Activated CD4-positive, CD25-positive, alpha-beta regulatory T cell (primary cell): ENCODE results near the gene GGTLC1.
"Not testable (repeated sequence)": the region's sequence is repeated elsewhere in the genome, so short reads cannot be mapped to it uniquely, and the experiment has no call there.

Source experiments
- DNase-seq, 4 experiments: peaks; one replicate each; lab custom pipeline; 2025; lab: John Stamatoyannopoulos, UW

GGTLC1 gene

DNA sequence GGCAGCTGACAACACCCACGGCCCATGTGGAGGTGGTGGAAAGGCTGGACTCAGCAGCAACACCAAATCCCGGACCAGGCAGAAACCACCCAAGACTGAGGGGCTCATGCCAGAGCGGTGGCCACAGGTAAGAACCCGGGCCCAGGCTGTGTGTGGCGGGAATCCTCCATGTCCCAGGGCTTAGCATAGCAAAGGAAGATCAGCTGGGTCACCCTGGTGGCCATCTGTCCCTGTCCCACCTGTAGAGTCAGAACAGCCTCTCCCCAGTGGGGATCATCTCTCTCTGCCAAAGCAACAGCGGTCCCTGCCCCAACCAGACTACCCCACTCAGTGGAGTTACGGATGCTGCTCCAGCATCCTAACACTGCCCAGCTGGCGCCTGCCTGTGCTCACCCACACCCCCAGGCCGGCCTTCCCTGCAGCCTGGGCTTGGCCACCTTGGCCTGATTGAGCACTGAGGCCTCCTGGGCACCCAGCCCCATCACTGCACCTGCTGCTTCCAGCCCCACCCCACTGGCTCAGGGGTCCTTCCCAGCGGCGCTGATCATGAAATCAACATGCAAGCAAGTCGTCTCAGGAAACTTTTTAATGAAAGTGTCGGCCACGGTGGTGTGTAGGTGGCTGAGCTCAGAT is 5.5 kb upstream of the GGTLC1 start:
- DNase-seq, result not testable (repeated sequence)

GRCh38 chr20:23993440-23993839 is 4.9 kb upstream of the GGTLC1 start:
- DNase-seq, result not testable (repeated sequence)

GRCh38 chr20:23990296-23990695 is 1.7 kb upstream of the GGTLC1 start:
- DNase-seq, result not testable (repeated sequence)

GRCh38 chr20:23988966-23989365 is 387 bp upstream of the GGTLC1 start:
- DNase-seq, result not testable (repeated sequence)

DNA sequence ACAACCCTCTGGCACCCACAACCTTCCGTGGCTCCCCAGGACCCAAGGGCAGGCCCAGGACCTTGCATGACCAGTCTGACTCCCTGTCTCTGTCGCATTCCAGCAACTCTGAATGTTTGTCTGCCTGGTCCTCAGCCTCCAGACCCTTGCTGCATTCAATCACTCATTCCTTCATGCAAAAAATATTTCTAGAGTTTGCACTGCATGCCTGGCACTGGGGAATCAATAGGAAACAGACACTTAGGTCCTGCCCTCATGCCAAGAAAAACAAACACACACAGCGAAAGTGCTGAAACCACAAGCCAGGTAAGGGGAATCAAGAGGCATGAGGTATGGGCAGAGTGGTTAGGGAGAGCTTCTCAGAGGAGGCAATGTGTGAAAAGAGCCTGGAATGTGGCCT is 1.9 kb downstream of the GGTLC1 start:
- DNase-seq, result not testable (repeated sequence)

DNA sequence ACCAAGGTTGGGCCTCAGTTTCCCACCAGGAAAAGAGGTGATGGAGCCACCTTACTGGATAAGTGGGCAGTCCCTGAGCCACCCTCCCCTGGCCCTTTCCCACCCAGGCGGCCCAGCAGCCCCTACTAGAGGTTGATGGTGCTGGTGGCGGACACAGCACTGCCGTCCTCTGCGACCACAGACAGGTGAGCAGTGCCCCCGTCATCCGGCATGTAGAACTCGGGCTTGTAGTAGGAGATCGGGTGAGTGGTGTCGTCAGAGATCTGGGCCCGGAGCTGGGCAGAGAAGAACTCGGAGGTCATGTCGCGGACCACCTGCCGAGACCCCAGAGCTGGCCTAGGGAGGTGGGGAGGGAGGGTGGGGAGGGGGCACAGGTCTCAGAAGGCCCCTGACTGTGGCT is 2.3 kb downstream of the GGTLC1 start:
- DNase-seq, result not testable (repeated sequence)

DNA sequence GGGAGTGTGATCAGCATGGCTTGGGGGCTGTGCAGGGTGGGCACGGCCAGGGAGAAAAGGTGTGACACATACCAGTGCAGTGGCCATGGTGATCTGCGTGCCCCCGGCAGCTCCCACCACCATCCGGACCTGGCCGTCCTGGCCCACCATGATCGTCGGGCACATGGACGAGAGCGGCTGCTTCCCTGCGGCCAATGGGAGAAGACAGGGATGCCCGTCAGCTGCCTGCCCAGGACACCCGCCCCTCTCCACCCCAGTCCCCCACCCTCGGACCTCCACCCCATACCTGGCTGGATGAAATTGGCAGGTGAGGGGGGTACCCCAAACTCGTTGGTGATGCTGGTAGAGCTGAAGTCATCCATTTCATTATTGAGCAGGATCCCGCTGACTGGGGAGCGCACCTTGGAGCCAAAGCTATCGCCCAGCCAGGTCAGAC is 2.8 kb downstream of the GGTLC1 start:
- not testable (repeated sequence) for DNase-seq

DNA sequence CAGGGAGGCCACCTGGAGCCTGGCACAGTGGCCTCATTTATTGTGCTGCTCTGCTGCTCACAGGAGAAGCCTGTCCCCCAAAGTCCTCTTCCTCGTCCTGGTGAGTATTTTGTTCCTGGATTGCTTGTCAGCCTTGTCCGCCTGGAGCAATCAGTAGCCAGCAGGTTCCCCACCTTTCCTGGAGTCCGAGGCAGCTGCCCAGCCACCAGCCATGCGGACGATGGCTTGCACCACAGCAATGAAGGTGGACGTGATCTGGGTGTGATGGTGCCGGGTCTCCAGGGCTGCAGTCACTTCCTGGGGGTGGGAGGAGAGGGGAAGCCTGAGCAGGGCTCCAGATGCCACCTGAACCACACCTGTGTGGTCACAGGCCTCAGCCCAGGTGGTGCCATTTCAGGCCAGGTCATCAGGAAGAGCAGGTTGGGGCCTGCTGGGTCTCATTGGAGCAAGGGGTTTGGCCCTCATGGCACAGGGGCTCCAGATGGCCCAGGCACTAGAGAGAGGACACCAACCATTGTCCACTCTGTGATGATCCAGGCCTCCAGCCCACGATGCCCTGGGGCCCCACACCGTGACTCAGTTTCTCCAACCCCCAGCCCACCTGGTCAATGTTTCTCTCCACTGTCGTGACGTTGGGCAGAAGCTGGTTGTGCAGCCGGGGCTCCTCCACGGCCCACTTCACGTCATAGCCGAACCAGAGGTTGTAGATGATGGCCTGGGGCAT is 3.4 kb downstream of the GGTLC1 start:
- DNase-seq, result not testable (repeated sequence)

DNA sequence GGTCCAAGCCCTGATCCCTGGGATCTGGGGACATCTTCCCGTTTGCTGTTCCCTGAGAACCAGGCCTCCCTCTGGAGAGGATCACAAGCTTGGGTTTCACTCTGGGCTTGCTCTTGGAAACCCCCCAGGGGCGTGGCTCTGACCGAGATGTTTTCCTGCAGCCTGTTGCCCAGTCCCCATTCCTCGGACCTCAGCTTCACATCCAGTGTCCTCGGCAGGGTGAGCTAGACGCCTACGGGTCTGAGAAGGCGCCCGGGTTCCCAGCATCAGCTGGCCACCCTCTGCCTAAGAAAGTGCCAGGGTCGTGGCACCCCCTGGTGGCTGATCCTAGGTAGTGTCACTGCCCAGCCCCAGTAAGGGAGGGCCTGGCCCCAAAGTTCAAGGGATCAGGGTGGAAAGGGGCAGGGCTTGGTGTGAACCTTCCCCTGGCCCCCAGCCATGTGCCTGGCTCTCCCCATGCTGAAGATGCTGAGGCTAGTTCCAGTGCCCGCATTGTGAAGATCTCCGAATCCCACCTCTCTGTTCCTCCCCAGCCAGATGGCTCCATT is 4.0 kb downstream of the GGTLC1 start:
- DNase-seq, result not testable (repeated sequence)

DNA sequence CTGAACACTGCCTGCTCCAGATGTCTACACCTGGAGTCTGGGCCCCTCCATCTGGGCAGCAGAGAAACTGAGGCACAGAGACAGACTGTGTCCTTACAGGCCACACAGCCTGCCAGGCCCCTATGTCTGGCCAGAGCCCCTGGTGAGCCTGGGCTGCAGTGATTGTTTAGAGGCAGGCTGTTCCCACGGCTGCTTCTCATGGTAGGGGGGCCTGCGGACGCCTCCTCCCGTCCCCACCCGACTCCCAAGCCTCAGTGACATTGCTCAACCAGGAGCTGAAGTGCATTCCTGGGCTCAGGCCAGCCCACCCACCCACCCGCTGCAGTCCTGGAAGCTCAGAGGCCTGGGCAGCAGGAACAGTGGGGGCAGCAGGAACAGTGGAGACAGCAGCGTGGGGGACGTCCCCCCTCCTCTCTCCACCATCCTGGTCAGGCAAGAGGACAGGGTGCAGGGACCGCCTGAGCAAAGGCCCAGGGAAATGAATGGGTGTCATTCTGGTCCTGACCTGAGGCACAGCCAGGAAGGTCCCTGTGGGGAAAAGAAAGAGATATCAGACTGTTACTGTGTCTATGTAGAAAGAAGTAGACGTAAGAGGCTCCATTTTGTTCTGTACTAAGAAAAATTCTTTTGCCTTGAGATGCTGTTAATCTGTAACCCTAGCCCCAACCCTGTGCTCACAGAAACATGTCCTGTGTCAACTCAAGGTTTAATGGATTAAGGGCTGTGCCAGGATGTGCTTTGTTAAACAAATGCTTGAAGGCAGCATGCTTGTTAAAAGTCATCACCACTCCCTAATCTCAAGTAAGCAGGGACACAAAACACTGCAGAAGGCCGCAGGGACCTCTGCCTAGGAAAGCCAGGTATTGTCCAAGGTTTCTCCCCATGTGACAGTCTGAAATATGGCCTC is 6.2 kb downstream of the GGTLC1 start:
- DNase-seq, result not testable (repeated sequence)

DNA sequence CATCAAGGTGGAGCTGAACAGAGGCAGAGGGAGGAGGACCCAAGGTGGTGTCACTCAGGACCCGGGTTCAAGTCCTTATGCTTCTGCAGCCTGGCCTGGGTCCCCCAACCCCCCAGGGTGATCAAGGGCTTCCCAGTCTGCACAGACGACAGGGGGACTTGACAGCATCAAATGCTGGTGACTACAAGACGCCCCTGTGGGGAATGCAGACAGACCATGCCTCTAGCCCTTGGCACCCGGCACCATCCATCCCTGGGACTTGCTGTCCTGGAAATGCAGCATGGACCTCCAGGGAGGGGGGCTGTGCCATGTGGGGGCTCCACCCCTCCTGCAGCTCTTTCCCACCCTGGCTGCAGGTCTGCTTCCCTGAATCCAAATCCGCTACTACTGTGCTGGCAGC is 7.1 kb downstream of the GGTLC1 start:
- DNase-seq, result not testable (repeated sequence)

DNA sequence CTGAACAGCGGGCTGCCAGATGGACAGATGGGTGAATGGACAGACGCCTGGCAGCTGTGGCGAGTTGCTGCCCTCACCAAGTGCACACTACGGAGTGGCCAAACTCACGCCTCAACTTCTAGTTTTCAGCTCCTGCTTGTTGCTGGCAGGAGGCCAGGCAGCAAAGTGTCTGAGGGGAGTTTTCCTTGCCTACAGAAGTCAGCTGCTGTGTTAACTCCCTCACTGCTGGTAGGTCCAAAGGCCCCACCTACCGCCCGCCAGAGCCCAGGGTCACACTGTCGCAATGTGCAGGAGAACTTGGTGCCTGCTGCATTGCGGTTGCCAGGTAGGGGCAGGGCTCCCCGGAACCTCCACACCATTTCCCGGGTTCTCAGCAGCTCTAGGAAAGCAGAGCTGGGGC is 7.6 kb downstream of the GGTLC1 start:
- DNase-seq, result not testable (repeated sequence)

GRCh38 chr20:23979899-23980811 is 8.4 kb downstream of the GGTLC1 start:
- not testable (repeated sequence) for DNase-seq

- DNase-seq, result not testable (repeated sequence)
Observed at GRCh38 chr20:23979380-23979779, 9.2 kb downstream of the GGTLC1 start.

DNA sequence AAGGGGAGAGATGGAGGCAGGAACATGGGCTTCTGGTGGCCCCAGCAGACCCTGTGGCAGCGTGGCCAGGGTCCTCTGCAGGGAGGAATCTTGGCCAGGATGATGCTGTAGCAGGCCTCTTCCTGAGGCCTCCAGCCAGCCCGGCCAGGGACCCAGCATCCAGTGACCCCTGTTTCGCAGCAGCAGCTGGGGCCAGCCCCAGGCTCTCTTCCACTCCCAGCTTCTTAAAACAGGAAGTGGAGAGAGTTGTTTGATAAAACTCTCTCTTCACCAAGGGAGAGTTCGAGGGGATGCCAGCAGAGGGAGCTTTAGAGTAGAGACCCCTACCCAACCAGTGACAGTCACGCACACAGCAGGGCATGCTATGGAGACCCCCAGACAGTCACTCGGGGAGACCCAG is 10.1 kb downstream of the GGTLC1 start:
- DNase-seq, result not testable (repeated sequence)

DNA sequence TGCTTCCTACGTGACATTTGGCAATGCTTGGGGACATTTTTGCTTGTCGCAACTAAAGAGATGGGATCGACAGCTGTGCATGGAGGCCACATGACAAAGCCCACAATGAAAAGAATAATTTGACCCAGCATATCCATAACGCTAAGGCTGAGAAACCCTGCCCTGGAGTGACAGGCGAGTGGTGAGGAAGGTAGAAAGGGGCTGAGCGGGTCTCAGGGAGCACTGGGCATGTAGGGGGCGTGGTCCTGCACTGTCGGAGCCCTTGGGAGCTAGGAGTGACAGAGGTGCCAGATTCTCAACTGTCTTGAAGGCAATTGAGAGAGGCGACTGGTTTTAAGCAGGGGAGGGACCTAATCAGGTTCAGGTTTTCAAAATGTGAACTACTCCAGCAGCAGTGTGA is 13.6 kb downstream of the GGTLC1 start:
- DNase-seq, result no peak

GRCh38 chr20:23971310-23971709 is 17.3 kb downstream of the GGTLC1 start:
- no peak for DNase-seq

GRCh38 chr20:23970049-23970448 is 18.5 kb downstream of the GGTLC1 start:
- DNase-seq, result no peak

- no peak for DNase-seq
Observed at GRCh38 chr20:23967616-23967979, 21.0 kb downstream of the GGTLC1 start.

- no peak for DNase-seq
Observed at GRCh38 chr20:23966927-23967615, 21.5 kb downstream of the GGTLC1 start.

GRCh38 chr20:23966298-23966697 is 22.3 kb downstream of the GGTLC1 start:
- no peak for DNase-seq
